HL-60/S4 (cell line): ENCODE results near the gene CD1E.
"Not testable (repeated sequence)": the region's sequence is repeated elsewhere in the genome, so short reads cannot be mapped to it uniquely, and the experiment has no call there.

Experiments used
- in situ Hi-C: fragments of 300-500 bp; cut with MboI; formaldehyde crosslinking; loops from 2 replicates; pipeline ENCODE4 v1.14.3; 2022; ENCODE audit warnings: low sequenced_read_pairs

Gene CD1E

GRCh38 chr1:158357441-158357840 lies 3.7 kb downstream of the CD1E start:
- in situ Hi-C loops, result no loop called here

- in situ Hi-C loops, result no loop called here
These were observed 8.8 kb downstream of the CD1E start for GRCh38 chr1:158362482-158362881.

- in situ Hi-C loops, result no loop called here
These were observed 9.2 kb downstream of the CD1E start for GRCh38 chr1:158362941-158363340.

- in situ Hi-C loops, result no loop called here
These were observed 13.1 kb downstream of the CD1E start for GRCh38 chr1:158366783-158367182.

- in situ Hi-C loops, result no loop called here
These were observed 17.7 kb downstream of the CD1E start for GRCh38 chr1:158371188-158371953.

GRCh38 chr1:158374101-158374500 lies 20.4 kb downstream of the CD1E start:
- in situ Hi-C loops, result not testable (repeated sequence)

GRCh38 chr1:158374860-158375259 lies 21.2 kb downstream of the CD1E start:
- in situ Hi-C loops, result no loop called here

- in situ Hi-C loops, result no loop called here
These were observed 36.6 kb downstream of the CD1E start for GRCh38 chr1:158390331-158390730.

- in situ Hi-C loops, result no loop called here
These were observed 37.4 kb downstream of the CD1E start for GRCh38 chr1:158391099-158391498.

- in situ Hi-C loops, result no loop called here
These were observed 39.8 kb downstream of the CD1E start for GRCh38 chr1:158393476-158393875.

GRCh38 chr1:158396646-158397045 lies 43.0 kb downstream of the CD1E start:
- in situ Hi-C loops, result no loop called here

GRCh38 chr1:158398818-158399514 lies 45.3 kb downstream of the CD1E start, which contains the start of gene OR10T2:
OR10T2 (minus strand) TSS chr1:158399466; CDS start chr1:158399466, 0 bp downstream.
- in situ Hi-C loops, result no loop called here

GRCh38 chr1:158400871-158401270 lies 47.2 kb downstream of the CD1E start:
- in situ Hi-C loops, result no loop called here

- in situ Hi-C loops, result no loop called here
These were observed 53.4 kb downstream of the CD1E start for GRCh38 chr1:158407092-158407491.
